Retinal pigment epithelial cell (primary cell): ENCODE measurements around the gene SOAT2.
"Not testable (repeated sequence)": the region's sequence is repeated elsewhere in the genome, so short reads cannot be mapped to it uniquely, and the experiment has no call there.

Source experiments
- DNase-seq: peaks from one replicate; pipeline ENCODE4 v3.0.0-alpha.2; 2010; ENCODE audit warnings: low read depth
- H3K4me3 ChIP-seq: 2 replicates; pipeline ENCODE4 v1.5.1; 2011; ENCODE audit warnings: mild to moderate bottlenecking, low read length, control low read depth, moderate library complexity
- TF ChIP-seq, protein P1 (sequence below): conservative IDR thresholded peaks from 2 replicates; pipeline ENCODE4 v1.5.1; 2011; ENCODE audit warnings: low read depth, low read length, control low read depth, inconsistent platforms

SOAT2 gene

GRCh38 chr12:53103860-53104305 is 597 bp downstream of the SOAT2 start:
- DNase-seq = no peak
- H3K4me3 ChIP-seq = no peak overlapping the region
- TF ChIP-seq, protein P1, sequence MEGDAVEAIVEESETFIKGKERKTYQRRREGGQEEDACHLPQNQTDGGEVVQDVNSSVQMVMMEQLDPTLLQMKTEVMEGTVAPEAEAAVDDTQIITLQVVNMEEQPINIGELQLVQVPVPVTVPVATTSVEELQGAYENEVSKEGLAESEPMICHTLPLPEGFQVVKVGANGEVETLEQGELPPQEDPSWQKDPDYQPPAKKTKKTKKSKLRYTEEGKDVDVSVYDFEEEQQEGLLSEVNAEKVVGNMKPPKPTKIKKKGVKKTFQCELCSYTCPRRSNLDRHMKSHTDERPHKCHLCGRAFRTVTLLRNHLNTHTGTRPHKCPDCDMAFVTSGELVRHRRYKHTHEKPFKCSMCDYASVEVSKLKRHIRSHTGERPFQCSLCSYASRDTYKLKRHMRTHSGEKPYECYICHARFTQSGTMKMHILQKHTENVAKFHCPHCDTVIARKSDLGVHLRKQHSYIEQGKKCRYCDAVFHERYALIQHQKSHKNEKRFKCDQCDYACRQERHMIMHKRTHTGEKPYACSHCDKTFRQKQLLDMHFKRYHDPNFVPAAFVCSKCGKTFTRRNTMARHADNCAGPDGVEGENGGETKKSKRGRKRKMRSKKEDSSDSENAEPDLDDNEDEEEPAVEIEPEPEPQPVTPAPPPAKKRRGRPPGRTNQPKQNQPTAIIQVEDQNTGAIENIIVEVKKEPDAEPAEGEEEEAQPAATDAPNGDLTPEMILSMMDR = no peak

- no peak for DNase-seq
- TF ChIP-seq, protein P1 = no peak
- H3K4me3 ChIP-seq = no peak overlapping the region
These were observed 2.0 kb downstream of the SOAT2 start for GRCh38 chr12:53105256-53105655.

DNA sequence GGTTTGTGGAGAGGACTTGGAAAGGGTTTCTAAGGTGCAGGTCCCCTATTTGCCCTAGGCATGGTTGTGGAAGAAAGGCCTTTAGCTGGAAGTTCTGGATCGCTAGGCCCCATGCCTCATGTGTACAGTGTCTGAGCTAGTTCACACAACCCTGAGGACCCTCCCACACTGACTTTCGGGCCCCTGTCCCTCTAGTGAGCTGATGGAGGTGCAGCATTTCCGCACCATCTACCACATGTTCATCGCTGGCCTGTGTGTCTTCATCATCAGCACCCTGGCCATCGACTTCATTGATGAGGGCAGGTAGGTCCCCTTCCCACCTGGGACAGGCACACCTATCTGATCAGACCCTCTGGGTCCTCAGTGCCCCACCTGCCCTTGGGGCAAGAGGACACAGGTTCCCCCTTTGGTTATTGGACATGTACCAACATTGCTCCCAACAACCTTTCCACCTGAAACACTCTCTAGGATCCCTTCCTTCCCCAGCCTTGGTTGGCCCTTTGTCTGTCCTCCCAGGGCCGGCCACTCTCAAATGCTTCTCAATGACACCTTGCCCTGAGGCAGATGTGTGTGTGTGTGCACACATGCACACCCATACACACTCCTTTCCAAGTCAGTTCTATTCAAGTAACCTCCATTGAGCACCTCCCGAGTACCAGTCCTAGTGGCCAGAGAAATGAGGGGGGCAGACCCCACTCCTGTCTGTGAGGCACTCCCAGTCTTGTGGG is 2.6 kb downstream of the SOAT2 start:
- TF ChIP-seq, protein P1 = no peak
- H3K4me3 ChIP-seq = no peak overlapping the region

GRCh38 chr12:53107122-53107521 is 3.8 kb downstream of the SOAT2 start:
- no peak for DNase-seq
- TF ChIP-seq, protein P1 = no peak
- no peak overlapping the region for H3K4me3 ChIP-seq

More for the DNA sequence above, 2.6 kb downstream of the SOAT2 start:
- no peak for DNase-seq

DNA sequence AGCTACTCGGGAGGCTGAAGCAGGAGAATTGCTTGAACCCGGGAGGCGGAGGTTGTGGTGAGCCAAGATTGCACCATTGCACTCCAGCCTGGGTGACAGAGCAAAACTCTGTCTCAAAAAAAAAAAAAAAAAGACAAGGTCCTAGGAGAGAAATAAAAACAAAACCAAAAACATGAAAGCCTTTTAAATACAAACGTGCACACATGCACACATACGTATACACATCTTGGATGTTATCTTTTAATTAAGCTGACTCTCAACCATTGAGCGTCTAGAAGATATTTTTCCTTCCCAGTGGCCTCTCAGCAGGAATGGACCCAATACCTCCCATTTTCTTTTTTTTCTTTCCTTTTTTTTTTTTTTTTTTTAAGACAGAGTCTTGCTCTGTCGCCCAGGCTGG is 9.1 kb downstream of the SOAT2 start:
- H3K4me3 ChIP-seq, DNase-seq: not testable (repeated sequence)

- TF ChIP-seq, protein P1 = no peak
- no peak for DNase-seq
- H3K4me3 ChIP-seq = no peak overlapping the region
These were observed 9.9 kb downstream of the SOAT2 start for GRCh38 chr12:53113136-53113705.

GRCh38 chr12:53113951-53114350 is 10.7 kb downstream of the SOAT2 start:
- H3K4me3 ChIP-seq = no peak overlapping the region
- TF ChIP-seq, protein P1 = no peak
- no peak for DNase-seq
